Right ventricle myocardium inferior (tissue), 1 donor: ENCODE results near the gene SEM1. TPM values are rescaled to one million over a fixed set of nuclear protein-coding genes. Genes with fewer than 3 reads are reported as not detected.
"Not testable (repeated sequence)": the region's sequence is repeated elsewhere in the genome, so short reads cannot be mapped to it uniquely, and the experiment has no call there.

Experiments
- ATAC-seq: fragments of 200-7000 bp; cut with Tn5 transposase; one replicate; pipeline ENCODE4 v1.9.1; 2020; ENCODE audit warnings: mild to moderate bottlenecking, moderate library complexity
- DNase-seq: peaks from one replicate; pipeline ENCODE4 v3.0.0; 2021; ENCODE audit errors: missing footprints
- intact Hi-C: fragments of 100-400 bp; cut with DNase I; formaldehyde crosslinking; loops from one replicate; pipeline ENCODE4 v1.11.0; 2022
- total RNA-seq: library from RNA; stranded (reverse); fragmentation: NEBNext Ultra II Directional; extraction: Animal tissue kit (Norgen Biotek cat#: 25700); gene quantifications from one replicate; pipeline ENCODE4 v1.2.1, GENCODE V29; 2021
- donor health status: DM: no; HTN: yes; CAD: no; lungs with severe emphysema.

SEM1 gene
- total RNA-seq, 1 donor from 2014 or later, result 44.8 TPM

DNA sequence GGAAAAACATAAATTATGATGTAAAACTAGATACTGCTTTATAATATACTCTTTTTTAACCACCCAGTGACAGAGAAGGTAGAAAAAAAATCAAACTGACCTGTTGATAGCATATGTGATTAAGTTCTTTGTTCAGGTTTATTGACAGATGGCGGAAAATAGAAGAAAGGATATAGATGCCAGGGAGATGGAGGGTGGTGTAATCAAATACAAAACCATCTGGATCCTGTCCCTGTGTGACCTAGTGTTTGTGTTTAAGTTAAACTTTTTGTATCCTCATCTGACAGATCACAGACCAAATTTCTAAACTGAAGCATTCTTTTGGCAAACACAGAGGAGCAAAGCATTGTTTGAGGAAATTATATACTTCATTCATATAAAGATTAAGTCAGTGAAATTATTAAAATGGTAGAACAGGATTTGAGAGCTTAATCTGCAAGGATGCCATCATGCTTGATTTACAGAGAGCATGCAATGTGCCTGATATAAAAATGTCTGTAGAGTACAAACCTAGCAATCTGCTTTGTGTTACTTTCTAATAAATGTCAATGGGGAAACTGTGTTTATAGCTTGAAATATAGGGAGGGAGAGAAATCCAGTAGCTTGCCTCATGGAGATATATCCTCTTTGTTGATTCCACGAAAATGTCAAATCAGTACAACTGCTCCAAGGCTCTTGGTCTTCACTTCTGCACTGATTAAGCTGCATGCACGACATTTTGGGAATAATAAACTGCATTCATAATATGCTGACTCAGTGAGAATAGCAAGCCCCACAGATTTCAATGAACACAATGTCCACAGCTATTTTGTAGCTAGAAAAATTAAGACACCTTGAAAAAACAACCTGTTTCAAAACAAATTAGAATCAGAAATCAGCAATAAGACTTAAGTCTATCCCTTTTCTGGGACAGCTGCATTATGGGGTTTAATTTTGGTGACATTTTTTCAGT, 39.0 kb downstream of the SEM1 start:
- intact Hi-C loops, result no loop called here
- no peak for DNase-seq
- no peak for ATAC-seq

DNA sequence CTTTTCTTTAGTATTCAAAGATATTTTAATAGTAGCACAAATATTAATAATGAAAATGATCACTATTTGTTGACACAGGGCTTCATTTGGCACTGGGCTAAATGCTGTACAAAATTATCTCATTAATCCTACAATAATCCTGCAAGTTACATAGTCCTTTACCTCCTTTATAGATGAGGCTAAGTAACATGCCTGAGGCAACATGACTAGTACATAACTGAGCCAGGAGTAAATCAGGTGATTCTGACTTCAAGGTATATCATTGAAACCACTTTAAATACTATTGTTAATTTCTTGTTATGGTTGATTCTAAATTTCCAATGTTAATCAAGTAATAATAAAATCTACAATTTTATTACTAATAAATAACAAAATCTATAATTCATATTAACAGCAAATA, 39.8 kb downstream of the SEM1 start:
- ATAC-seq, result no peak
- intact Hi-C loops, result no loop called here
- DNase-seq, result no peak

DNA sequence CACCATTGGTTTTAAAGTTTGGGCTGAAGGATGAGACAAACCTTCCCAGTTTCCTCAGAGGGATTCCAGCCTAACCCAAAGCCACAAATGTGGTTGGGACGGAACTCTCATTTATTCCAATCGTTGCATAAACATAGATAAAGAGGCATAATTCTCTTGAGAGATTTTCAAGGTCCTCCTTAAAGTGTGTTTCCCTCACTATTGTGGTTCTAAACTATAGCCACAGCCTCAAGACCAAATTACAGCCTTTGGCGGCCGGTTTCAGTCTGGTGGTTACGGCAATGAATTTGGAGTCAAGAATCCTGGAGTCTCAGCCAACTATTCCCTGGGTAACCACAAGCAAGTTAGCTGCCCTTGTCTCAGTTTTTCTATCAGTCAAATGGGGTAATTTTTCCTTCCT, 42.6 kb downstream of the SEM1 start:
- intact Hi-C loops, result no loop called here
- DNase-seq, result no peak
- ATAC-seq, result no peak

DNA sequence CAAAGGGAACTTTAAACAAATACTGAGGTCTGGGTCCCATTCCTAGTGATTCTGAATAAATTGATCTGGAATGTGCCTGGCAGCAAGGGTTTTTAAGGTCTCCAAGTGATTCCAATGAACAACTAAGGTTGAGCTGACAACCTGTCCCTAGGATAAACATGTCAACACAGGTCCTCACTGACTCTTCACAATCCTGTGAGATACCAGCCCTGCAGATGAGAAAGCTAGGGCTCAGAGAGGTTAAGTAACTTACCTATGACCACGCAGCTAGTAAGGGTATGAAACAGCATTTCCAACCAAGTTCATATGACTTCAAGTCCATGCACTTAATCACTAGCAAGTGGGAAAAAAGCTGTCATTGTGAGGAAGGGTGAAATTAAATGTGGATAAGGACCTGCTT, 44.0 kb downstream of the SEM1 start:
- intact Hi-C loops, result no loop called here

DNA sequence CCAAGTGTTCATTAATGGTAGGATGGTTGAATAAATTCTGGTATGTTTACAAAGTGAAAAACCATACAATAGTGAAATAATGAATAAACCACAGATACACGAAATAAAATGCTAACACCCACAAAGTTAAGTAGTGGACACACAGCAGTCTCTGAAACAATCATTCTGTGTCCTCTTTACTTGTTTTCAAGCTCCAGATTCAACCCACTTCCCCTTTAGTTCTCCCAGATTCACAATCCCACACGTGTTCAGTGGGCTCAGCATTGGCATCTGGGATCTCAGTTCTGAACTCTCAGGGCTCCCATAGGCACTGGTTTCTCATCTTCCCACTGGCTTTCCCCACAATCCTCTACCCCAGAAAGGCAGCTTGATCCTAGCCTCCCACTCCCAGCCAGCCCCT, 44.9 kb downstream of the SEM1 start:
- no peak for ATAC-seq

More for the DNA sequence above, 44.0 kb downstream of the SEM1 start:
- DNase-seq, result no peak
- no peak for ATAC-seq

DNA sequence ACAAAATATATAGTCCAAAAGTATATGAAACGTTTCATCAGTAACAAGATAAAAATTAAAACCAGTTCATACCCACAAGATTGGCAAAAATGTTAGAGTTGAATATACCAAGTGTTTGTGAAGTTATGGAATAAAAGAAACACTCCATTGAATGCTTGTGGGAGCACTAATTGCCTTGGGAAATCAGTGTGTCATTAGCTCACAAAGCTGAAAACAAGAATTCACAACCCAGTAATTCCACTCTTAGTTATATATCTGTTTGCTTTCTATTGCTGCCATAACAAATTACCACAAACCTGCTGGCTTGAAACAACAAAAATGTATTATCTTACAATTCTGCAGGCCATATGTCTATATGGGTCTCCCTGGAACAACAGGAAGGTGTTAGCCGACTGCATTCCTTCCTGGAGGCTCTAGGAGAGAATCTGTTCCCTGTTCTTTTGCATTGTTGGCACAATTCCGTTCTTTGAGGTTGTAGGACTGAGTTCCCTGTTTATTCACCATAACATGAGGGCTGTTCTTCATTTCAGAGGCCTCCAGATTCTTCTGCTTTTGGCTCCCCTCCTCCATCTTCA, 45.7 kb downstream of the SEM1 start:
- intact Hi-C loops, result no loop called here
- DNase-seq, result no peak
- no peak for ATAC-seq

More for the DNA sequence above, 44.9 kb downstream of the SEM1 start:
- intact Hi-C loops, result no loop called here
- DNase-seq, result no peak

DNA sequence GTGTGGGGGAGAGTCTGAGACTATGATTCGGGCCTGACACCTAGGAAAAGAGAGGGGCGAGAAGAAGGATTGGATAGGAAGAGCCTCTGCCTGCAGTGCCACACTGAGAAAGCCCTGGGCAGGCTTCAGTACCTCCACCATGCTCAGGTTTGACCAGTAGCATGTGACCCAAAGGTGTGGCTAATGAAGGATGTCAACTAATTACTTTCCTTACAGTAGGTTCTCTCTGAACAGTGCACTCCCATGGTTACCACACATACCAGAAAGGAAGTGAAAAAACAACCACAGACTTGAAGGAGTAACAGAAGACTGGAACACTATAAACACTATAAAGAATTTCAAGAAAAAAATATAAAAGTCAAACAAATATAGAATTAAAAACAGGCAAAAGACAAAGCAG, 46.2 kb downstream of the SEM1 start:
- no peak for ATAC-seq
- DNase-seq, result no peak
- intact Hi-C loops, result no loop called here

DNA sequence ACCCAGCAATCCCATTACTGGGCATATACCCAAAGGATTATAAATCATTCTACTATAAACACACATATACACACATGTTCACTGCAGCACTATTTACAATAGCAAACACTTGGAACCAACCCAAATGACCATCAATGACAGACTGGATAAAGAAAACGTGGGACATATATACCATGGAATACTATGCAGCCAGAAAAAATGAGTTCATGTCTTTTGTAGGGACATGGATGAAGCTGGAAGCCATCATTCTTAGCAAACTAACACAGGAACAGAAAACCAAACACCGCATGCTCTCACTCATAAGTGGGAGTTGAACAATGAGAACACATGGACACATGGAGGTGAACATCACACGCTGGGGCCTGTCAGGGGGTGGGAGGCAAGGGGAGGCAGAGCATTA, 47.5 kb downstream of the SEM1 start:
- ATAC-seq, intact Hi-C loops, DNase-seq: not testable (repeated sequence)

DNA sequence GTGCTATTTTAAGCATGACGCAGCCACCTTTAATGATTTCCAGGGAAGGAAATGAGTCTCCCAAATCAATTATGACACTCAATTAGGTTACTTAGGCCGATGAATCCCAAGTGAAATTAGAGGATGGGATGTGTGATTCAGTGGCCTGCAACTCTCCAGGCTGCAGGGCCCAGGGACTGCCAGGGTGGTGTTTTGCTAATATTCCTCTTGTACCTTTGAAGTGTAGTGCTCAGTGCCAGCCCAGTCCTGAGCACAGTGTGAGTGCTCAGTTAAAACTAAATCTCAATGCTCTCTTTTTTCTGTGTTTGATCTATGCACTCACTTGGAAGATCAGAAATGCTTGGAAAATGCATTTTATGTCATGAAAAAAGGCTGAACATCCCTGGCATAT, 51.6 kb downstream of the SEM1 start:
- no peak for DNase-seq
- intact Hi-C loops, result no loop called here
- no peak for ATAC-seq

DNA sequence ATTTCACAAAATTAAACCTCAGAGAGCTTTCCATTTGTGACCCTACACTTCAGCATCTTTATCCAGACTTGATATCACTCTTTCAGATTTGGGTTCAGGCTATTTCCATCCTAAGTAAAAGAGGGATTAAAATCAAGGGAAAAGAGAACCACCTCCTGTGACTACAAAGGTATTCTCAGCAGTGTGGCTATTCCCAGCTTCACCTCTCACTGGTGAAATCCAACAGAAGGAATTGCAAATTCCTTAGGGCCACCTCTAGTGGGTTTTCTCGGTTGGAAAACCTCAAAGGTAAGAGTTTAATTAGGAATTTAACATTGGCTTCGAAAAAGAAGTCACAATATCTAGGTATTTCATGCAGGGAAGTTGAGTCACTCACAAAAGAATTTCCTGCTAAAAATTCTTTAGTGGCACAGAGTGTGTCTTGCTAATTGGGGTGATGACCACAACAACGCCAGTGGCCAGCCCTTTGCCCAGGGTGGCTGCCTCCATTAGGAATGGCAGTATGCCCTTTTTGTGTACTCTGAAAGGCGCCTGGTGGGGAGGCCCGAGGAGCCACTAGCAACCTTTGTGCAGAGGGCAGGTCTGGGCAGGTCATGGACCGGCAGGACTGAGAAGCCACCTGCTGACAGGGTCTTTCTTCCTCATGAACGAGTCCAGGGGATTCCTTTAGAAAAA, 52.2 kb downstream of the SEM1 start:
- intact Hi-C loops, result no loop called here
- DNase-seq (no peak), ATAC-seq (no peak)

DNA sequence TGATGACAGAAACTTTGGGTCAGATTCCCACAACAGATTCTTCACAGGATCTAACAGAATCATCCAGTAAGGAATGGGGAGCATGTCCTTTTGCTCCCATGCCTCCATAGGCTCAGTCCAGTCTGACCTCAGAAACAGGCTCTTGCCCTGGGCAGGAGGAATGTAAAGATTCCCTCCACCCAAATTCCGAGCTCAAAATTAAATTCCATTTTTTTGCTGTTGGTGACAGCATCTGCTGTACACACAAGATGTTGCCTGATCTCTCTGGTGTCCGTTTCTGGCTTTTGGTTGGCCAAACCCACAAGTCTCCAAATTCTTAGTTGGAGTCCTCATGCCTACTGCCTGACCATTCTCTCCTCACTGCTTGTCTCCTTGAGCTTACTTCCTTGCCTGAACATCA, 53.7 kb downstream of the SEM1 start:
- intact Hi-C loops, result no loop called here
- ATAC-seq, result no peak

DNA sequence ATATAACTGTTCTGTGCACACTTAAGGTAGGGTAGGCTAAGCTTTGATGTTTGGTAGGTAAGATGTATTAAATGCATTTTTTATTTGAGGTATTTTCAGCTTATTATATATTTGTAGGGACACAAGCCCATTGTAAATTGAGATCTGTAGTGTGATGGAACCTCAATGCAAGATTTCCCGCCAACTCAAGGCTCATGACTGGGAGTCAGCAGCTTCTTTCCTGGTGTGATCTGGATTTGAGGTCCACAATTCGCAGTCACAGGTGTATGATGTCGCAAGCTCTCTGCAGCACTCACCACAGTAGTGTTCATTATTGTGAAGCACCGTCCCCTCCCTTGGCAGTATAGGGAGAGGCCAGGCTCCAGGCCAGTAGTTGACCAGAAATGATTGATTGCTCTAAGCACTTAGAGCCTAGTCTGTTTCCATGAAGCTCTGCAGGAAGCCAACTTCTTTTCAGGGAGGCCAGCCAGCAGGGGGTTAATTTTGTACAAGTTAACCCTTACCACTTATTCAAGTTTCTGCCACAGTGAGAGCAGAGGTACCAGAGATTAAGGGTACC, 54.9 kb downstream of the SEM1 start:
- DNase-seq (no peak), ATAC-seq (no peak)
- intact Hi-C loops, result no loop called here

More for the DNA sequence above, 53.7 kb downstream of the SEM1 start:
- no peak for DNase-seq

DNA sequence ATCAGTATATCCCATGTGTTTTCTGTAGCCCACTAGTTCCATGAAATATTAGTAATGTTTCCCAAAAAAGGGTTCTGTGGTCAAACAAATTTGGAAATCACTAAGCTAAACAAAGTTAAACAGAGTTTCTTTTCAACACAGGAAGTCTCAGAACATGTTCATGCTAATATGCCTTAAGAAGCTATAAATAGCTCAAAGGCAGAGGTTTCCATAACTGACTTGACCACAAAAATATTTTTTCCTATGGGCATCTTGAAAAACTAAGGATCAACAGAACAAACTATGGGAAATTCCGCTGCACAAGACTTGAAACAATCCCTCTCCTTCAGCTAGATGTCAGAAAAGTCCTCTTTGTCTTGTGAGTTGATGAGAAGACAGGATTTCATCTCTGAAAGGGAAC, 59.7 kb downstream of the SEM1 start:
- intact Hi-C loops, result no loop called here
- ATAC-seq, result no peak
- DNase-seq, result no peak

DNA sequence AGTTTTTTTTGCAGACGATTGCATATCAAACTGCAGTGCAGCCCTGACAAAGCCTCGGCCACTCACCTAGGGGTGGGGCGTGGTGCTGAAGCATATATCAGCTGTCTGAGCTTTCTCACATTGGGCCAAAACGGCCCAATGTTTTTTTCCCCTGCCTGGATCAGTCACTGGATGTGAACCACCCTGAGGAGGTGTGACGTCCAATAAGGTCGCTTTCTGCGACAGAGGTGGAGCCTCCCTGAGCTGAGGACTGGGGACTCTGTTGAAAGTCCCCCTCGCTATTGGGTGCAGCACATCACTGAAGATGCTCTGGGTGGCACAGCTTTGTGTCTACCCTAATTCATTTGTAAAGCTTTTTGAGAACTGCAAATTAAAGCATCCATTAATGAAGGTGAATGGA, 60.9 kb downstream of the SEM1 start:
- DNase-seq (no peak), ATAC-seq (no peak)
- intact Hi-C loops, result no loop called here

DNA sequence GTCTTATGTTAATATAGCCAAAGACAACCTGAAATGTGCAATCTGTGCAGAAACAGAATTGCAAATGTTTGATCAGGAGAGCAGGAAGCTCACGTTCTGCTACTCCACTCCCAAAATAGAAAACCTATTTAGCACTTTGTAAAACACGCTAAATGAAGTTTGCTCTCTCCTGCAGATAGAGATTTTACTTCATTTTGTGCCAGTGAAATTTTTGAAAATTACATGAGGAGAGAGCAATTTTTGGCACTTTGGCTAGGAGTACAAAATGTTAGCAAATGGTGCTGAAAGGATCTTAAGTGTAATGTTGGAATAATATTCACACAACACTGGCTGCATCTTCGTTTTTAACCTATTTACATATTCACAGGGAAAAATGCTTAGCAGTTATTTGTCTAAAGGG, 61.9 kb downstream of the SEM1 start:
- intact Hi-C loops, result no loop called here
- no peak for ATAC-seq
- DNase-seq, result no peak

DNA sequence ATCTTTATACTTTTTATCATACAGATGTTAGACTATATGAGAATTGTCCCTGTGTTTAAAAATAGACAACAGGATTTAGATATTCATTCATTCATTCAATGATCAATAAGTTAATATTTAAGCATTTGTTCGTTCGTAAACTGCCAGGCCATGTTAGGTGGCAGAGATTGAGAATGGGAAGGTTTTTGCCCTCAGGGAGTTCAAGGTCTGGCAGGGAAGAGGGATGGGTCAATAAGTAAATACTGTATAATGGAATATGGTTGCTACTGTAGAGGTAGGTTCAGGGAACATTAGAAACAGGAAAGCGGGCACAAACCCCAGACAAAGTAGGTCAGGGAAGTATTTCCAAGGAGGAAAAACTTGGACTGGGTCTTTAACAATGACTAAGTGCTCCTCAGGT, 64.6 kb downstream of the SEM1 start:
- no peak for ATAC-seq
- intact Hi-C loops, result no loop called here

DNA sequence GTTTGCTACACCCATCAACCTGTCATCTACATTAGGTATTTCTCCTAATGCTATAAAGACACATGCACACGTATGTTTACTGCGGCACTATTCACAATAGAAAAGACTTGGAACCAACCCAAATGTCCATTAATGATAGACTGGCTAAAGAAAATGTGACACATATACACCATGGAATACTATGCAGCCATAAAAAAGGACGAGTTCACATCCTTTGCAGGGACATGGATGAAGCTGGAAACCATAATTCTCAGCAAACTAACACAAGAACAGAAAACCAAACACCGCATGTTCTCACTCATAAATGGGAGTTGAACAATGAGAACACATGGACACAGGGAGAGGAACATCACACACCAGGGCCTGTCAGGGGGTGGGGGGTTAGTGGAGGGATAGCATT, 66.2 kb downstream of the SEM1 start:
- ATAC-seq, DNase-seq, intact Hi-C loops: not testable (repeated sequence)

More for the DNA sequence above, 64.6 kb downstream of the SEM1 start:
- DNase-seq, result no peak

DNA sequence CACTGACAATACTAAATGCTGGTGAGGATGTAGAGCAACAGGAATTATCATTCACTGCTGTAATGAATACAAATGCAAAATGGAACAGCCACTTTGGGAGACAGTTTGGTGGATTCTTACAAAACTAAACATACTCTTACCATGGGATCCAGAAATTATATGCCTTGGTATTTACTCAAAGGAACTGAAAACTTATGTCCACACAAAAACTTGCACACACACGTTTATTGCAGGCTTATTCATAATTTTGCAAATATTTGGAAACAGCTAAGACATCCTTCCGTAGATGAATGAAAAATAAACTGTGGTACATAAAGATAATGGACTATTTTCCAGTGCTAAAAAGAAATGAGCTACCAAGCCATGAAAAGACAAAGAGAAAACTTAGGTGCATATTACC, 69.6 kb downstream of the SEM1 start:
- ATAC-seq, result no peak
- intact Hi-C loops, result no loop called here
- no peak for DNase-seq
